ENCODE results near the gene ZNF48.

ZNF48 gene

DNA sequence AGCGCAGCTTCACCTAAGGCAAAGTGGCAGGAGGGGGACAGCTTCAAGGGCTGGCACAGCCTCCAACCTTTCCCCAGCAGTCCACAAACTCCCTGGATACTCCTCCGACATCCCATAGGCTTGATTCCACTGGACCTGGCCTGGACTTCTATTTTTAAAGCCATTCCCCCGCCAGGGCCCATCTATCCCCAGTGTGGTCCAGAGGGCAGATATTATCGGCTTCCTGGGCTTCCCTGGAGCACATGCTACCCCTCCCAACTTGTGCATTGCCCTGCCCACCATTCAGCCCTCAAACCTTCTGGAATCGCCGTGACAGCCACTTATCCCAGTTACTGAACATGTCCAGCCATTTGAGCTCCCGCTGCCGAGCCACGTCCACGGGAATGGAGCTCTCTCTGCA is 30.0 kb upstream of the ZNF48 start:
- peaks cover 19% of the 10 kb centered on the region for H3K4me1 ChIP-seq (ENCODE audit: low read depth, poor library complexity, severe bottlenecking)
- peaks cover 64% of the 10 kb centered on the region for H3K79me2 ChIP-seq (ENCODE audit: insufficient read depth, low read depth)
- no peaks in the 10 kb centered on the region for H3K36me3 ChIP-seq (ENCODE audit: insufficient read depth)
- H3K27me3 ChIP-seq (ENCODE audit: insufficient read depth, low read depth) = no peaks in the 10 kb centered on the region
- no peak overlapping the region for H2AFZ ChIP-seq (ENCODE audit: low read depth)
- no peak overlapping the region for H3K27ac ChIP-seq
- no peaks in the 10 kb centered on the region for H4K20me1 ChIP-seq (ENCODE audit: insufficient read depth)
- no peak overlapping the region for H3K4me2 ChIP-seq
- no peak overlapping the region for H3K9ac ChIP-seq
- no peak overlapping the region for H3K4me3 ChIP-seq (IDR thresholded peaks at IDR 0.05; ENCODE audit: insufficient read depth, low read depth, low read length)
- TF ChIP-seq, protein P1, sequence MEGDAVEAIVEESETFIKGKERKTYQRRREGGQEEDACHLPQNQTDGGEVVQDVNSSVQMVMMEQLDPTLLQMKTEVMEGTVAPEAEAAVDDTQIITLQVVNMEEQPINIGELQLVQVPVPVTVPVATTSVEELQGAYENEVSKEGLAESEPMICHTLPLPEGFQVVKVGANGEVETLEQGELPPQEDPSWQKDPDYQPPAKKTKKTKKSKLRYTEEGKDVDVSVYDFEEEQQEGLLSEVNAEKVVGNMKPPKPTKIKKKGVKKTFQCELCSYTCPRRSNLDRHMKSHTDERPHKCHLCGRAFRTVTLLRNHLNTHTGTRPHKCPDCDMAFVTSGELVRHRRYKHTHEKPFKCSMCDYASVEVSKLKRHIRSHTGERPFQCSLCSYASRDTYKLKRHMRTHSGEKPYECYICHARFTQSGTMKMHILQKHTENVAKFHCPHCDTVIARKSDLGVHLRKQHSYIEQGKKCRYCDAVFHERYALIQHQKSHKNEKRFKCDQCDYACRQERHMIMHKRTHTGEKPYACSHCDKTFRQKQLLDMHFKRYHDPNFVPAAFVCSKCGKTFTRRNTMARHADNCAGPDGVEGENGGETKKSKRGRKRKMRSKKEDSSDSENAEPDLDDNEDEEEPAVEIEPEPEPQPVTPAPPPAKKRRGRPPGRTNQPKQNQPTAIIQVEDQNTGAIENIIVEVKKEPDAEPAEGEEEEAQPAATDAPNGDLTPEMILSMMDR (conservative IDR thresholded peaks at IDR 0.05; ENCODE audit: low read depth, low read length) = no peak

DNA sequence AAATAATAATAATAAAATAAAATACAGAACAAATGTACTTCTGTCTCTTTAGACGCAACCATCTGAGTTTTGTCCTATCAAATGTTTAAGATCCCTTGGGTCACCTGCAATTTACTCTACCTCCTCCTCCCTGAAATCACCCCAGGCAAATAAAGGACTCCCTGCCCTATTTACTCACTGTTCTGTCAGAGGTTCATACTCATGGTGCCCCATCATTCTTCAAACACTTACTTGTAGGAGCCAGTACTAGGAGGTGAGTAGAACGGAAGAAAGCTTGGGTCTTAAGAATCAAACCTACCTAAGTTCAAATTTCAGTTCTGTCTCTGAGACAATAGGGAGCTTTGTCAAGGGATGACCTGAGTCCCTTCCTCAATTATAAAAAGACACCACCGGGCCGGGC is 28.7 kb upstream of the ZNF48 start:
- no peaks in the 10 kb centered on the region for H4K20me1 ChIP-seq (ENCODE audit: insufficient read depth)
- peaks cover 22% of the 10 kb centered on the region for H3K4me1 ChIP-seq (ENCODE audit: low read depth, poor library complexity, severe bottlenecking)
- H3K36me3 ChIP-seq (ENCODE audit: insufficient read depth) = no peaks in the 10 kb centered on the region
- H3K27ac ChIP-seq = no peak overlapping the region
- H3K9ac ChIP-seq = no peak overlapping the region
- H2AFZ ChIP-seq (ENCODE audit: low read depth) = no peak overlapping the region
- no peak overlapping the region for H3K4me3 ChIP-seq (IDR thresholded peaks at IDR 0.05; ENCODE audit: insufficient read depth, low read depth, low read length)
- TF ChIP-seq, protein P1 (conservative IDR thresholded peaks at IDR 0.05; ENCODE audit: low read depth, low read length) = no peak
- H3K79me2 ChIP-seq (ENCODE audit: insufficient read depth, low read depth) = peaks cover 58% of the 10 kb centered on the region
- H3K27me3 ChIP-seq (ENCODE audit: insufficient read depth, low read depth) = no peaks in the 10 kb centered on the region
- peak overlapping the region; percentile 89; the same call in 1 of the 2 replicates for H3K4me2 ChIP-seq

DNA sequence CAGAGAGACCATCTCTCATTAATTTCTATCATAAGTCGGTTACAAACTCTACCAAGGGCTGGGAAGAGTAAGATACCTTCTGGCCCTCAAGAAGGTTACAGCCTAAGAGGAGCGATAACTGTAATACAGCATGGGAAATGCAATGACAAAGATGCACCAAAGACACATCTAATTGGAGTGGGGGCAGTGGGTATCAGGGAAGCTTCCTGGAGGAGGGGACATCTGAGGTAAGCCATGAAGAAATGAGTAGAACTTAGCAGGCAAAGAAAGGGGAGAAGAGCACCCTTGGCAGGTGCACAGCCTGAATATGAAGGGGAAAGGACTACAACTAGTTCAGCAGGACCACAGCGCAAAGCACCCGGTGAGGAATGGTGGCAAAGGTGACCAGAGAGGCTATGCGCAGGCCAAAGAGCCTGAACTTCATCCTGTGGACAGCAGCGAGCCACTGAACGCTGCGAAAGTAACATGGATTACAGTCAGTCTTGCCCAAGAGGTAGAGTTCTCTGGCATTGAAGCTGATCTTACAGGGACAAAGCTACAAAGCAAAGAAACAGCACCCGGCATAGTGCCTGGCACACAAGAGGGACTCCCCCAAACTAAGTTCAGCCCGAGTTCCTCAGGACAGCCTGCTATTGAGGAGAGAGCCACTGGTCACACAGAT is 27.7 kb upstream of the ZNF48 start:
- peak overlapping the region; percentile 89 for H3K4me2 ChIP-seq
- peaks cover 56% of the 10 kb centered on the region for H3K79me2 ChIP-seq (ENCODE audit: insufficient read depth, low read depth)
- no peaks in the 10 kb centered on the region for H3K27me3 ChIP-seq (ENCODE audit: insufficient read depth, low read depth)
- peaks cover 32% of the 10 kb centered on the region for H3K4me1 ChIP-seq (ENCODE audit: low read depth, poor library complexity, severe bottlenecking)
- H3K27ac ChIP-seq = no peak overlapping the region
- H3K36me3 ChIP-seq (ENCODE audit: insufficient read depth) = no peaks in the 10 kb centered on the region
- no peak overlapping the region; the same call in 1 of the 2 replicates for H3K9ac ChIP-seq
- no peaks in the 10 kb centered on the region for H4K20me1 ChIP-seq (ENCODE audit: insufficient read depth)
- no peak overlapping the region for H2AFZ ChIP-seq (ENCODE audit: low read depth)
- H3K4me3 ChIP-seq (IDR thresholded peaks at IDR 0.05; ENCODE audit: insufficient read depth, low read depth, low read length) = no peak overlapping the region
- TF ChIP-seq, protein P1 (conservative IDR thresholded peaks at IDR 0.05; ENCODE audit: low read depth, low read length) = no peak

DNA sequence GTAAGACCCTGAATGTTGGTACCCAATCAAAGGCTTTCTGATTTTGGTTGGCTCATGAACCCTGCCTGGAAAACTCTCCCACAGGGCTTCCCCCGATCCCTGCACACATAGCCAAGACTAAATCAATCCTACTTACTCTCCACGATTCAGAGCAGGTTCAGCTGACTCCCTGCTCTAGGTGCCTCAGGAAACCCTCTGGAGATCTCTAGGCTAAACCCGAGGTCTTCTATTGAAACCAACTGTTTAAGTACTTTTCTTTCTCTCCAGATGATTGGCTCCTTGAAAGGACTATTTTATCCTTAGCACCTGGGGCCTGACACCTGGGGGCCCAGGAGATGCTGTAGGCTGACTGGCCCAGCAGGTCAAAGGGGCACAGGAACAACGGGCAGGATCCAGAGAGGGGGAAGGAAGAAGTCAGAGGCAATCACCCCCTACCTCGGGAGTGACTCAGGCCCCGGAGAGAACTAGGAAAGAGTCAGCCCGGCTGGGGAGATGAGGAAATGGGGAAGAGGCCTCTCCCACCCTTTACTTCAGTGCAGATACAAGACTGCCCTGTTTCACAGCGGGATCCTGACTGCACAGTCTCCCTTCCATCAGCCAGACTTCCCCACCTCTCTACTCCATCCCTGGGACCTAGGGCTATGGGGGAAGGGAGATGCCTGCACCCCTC is 27.0 kb upstream of the ZNF48 start:
- H3K27me3 ChIP-seq (ENCODE audit: insufficient read depth, low read depth) = no peaks in the 10 kb centered on the region
- H3K4me2 ChIP-seq = peak overlapping the region; percentile 89
- H3K27ac ChIP-seq = no peak overlapping the region
- H3K9ac ChIP-seq = peak overlapping the region; percentile 47; the same call in 1 of the 2 replicates
- H3K36me3 ChIP-seq (ENCODE audit: insufficient read depth) = no peaks in the 10 kb centered on the region
- no peaks in the 10 kb centered on the region for H4K20me1 ChIP-seq (ENCODE audit: insufficient read depth)
- H3K4me3 ChIP-seq (IDR thresholded peaks at IDR 0.05; ENCODE audit: insufficient read depth, low read depth, low read length) = no peak overlapping the region
- peaks cover 34% of the 10 kb centered on the region for H3K4me1 ChIP-seq (ENCODE audit: low read depth, poor library complexity, severe bottlenecking)
- TF ChIP-seq, protein P1 (conservative IDR thresholded peaks at IDR 0.05; ENCODE audit: low read depth, low read length) = no peak
- no peak overlapping the region for H2AFZ ChIP-seq (ENCODE audit: low read depth)
- peaks cover 52% of the 10 kb centered on the region for H3K79me2 ChIP-seq (ENCODE audit: insufficient read depth, low read depth)
